ENCODE results near the gene TENT5A. TPM values are rescaled to one million over a fixed set of nuclear protein-coding genes. Genes with fewer than 3 reads are reported as not detected.

TENT5A gene
- polyA plus RNA-seq, 3 donors, result 9.1 to 28.9 (median 12.1) TPM

DNA sequence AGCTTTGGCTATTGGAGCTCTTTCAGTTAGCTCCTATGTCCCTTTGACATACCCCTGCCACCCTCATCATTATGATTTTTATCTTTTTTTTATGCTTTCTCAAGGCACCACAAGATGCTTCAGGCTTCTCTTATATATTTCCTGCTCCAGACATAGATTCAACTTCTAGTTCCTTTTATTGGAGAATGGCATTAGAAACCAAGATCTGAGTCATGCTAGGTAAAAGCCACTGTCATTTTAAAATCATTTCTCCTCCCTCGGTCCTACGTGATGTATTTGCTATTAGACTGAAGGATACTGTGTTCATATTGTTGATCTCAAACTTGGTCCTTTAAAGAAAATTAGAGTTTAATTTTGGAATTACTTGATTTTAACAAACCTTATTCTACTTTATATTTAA is 8.3 kb downstream of the TENT5A start:
- H3K36me3 ChIP-seq (replicated peaks in 1 of 2; ENCODE audit: control insufficient read depth in 1 of 2, insufficient read depth in 2 of 2, low read length in 2 of 2), result peaks cover 10 to 14% of the 10 kb centered on the region in 2 donors
- no peak overlapping the region for H3K9ac ChIP-seq (ENCODE audit: insufficient read depth, low read length, poor library complexity, severe bottlenecking)
- H4K20me1 ChIP-seq (ENCODE audit: insufficient read depth, low read length), result peaks cover 69% of the 10 kb centered on the region
- TF ChIP-seq, protein P1, sequence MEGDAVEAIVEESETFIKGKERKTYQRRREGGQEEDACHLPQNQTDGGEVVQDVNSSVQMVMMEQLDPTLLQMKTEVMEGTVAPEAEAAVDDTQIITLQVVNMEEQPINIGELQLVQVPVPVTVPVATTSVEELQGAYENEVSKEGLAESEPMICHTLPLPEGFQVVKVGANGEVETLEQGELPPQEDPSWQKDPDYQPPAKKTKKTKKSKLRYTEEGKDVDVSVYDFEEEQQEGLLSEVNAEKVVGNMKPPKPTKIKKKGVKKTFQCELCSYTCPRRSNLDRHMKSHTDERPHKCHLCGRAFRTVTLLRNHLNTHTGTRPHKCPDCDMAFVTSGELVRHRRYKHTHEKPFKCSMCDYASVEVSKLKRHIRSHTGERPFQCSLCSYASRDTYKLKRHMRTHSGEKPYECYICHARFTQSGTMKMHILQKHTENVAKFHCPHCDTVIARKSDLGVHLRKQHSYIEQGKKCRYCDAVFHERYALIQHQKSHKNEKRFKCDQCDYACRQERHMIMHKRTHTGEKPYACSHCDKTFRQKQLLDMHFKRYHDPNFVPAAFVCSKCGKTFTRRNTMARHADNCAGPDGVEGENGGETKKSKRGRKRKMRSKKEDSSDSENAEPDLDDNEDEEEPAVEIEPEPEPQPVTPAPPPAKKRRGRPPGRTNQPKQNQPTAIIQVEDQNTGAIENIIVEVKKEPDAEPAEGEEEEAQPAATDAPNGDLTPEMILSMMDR (IDR thresholded peaks at IDR 0.05), result no peak
- H3K4me1 ChIP-seq (ENCODE audit: control insufficient read depth in 1 of 2, insufficient read depth in 2 of 2, low read length in 2 of 2), result peaks cover 41 to 56% of the 10 kb centered on the region in 2 donors
- H2AFZ ChIP-seq (ENCODE audit: insufficient read depth, low read depth, low read length, poor library complexity, severe bottlenecking), result no peak overlapping the region
- H3K9me3 ChIP-seq (replicated peaks in 1 of 2; ENCODE audit: control insufficient read depth in 1 of 2, insufficient read depth in 1 of 2, low read length in 2 of 2), result no peaks in the 10 kb centered on the region
- intact Hi-C loops (cut with micrococcal nuclease), result no loop called here
- peak; percentile 31 to 58 (median 57) for DNase-seq
- H3K27ac ChIP-seq (ENCODE audit: low read depth in 1 of 2, low read length in 2 of 2), result no peak overlapping the region
- no CpG with 5 or more reads among the region's 2 CpGs for whole genome bisulfite sequencing (ENCODE audit: insufficient coverage)
- no peaks in the 10 kb centered on the region for H3K9me3 Mint-ChIP-seq
- peak overlapping the region in 1 of 3 experiments; percentile 41 for H3K4me3 ChIP-seq (replicated peaks in 1 of 3; ENCODE audit: low read depth in 2 of 3, low read length in 3 of 3)
- H3K4me1 Mint-ChIP-seq, result peaks cover 52% of the 10 kb centered on the region
- H3K27me3 ChIP-seq (ENCODE audit: control insufficient read depth in 2 of 2, insufficient read depth in 2 of 2, low read length in 2 of 2), result no peaks in the 10 kb centered on the region
- peak overlapping the region in 2 of 7 donors; percentile 43 to 67 for H3K27ac Mint-ChIP-seq
- peaks cover 75% of the 10 kb centered on the region for H3K79me2 ChIP-seq (ENCODE audit: insufficient read depth, low read length)
- peak overlapping the region; percentile 45 for H3K4me2 ChIP-seq (replicated peaks; ENCODE audit: extremely low read depth, low read length, poor library complexity, severe bottlenecking)
- H3K4me3 Mint-ChIP-seq, result peak overlapping the region in 1 of 2 donors; percentile 41
- H3K27me3 Mint-ChIP-seq (ENCODE audit: low read depth in 3 of 3), result no peaks in the 10 kb centered on the region
- peaks cover 16 to 28% of the 10 kb centered on the region in 2 donors for H3K36me3 Mint-ChIP-seq

- TF ChIP-seq, protein P1 (IDR thresholded peaks at IDR 0.05), result no peak
- no peaks in the 10 kb centered on the region for H3K9me3 Mint-ChIP-seq
- H3K27me3 Mint-ChIP-seq (ENCODE audit: low read depth in 3 of 3), result no peaks in the 10 kb centered on the region
- no peak overlapping the region for H2AFZ ChIP-seq (ENCODE audit: insufficient read depth, low read depth, low read length, poor library complexity, severe bottlenecking)
- H3K79me2 ChIP-seq (ENCODE audit: insufficient read depth, low read length), result peaks cover 72% of the 10 kb centered on the region
- H3K9ac ChIP-seq (ENCODE audit: insufficient read depth, low read length, poor library complexity, severe bottlenecking), result no peak overlapping the region
- H3K4me1 ChIP-seq (ENCODE audit: control insufficient read depth in 1 of 2, insufficient read depth in 2 of 2, low read length in 2 of 2), result peaks cover 37 to 51% of the 10 kb centered on the region in 2 donors
- no peaks in the 10 kb centered on the region for H3K27me3 ChIP-seq (ENCODE audit: control insufficient read depth in 2 of 2, insufficient read depth in 2 of 2, low read length in 2 of 2)
- no peak overlapping the region for H3K4me3 ChIP-seq (replicated peaks in 1 of 3; ENCODE audit: low read depth in 2 of 3, low read length in 3 of 3)
- intact Hi-C loops (cut with micrococcal nuclease), result no loop called here
- H3K9me3 ChIP-seq (replicated peaks in 1 of 2; ENCODE audit: control insufficient read depth in 1 of 2, insufficient read depth in 1 of 2, low read length in 2 of 2), result no peaks in the 10 kb centered on the region
- H3K27ac Mint-ChIP-seq, result no peak overlapping the region
- peaks cover 14 to 24% of the 10 kb centered on the region in 2 donors for H3K36me3 Mint-ChIP-seq
- H3K4me1 Mint-ChIP-seq, result peaks cover 47% of the 10 kb centered on the region
- DNase-seq, result no peak
- H3K27ac ChIP-seq (ENCODE audit: low read depth in 1 of 2, low read length in 2 of 2), result no peak overlapping the region
- no peak overlapping the region for H3K4me3 Mint-ChIP-seq
- H3K36me3 ChIP-seq (replicated peaks in 1 of 2; ENCODE audit: control insufficient read depth in 1 of 2, insufficient read depth in 2 of 2, low read length in 2 of 2), result peaks cover 8 to 13% of the 10 kb centered on the region in 2 donors
- no CpG with 5 or more reads among the region's 1 CpG for WGBS (ENCODE audit: insufficient coverage)
- H3K4me2 ChIP-seq (replicated peaks; ENCODE audit: extremely low read depth, low read length, poor library complexity, severe bottlenecking), result no peak overlapping the region
- peaks cover 66% of the 10 kb centered on the region for H4K20me1 ChIP-seq (ENCODE audit: insufficient read depth, low read length)
Observed at GRCh38 chr6:81743649-81744048, 8.8 kb downstream of the TENT5A start.

Data from CD14-positive monocyte (primary cell).